Measurements from ENCODE around the gene TNFRSF11A. TPM values are rescaled to one million over a fixed set of nuclear protein-coding genes. Genes with fewer than 3 reads are reported as not detected.

TNFRSF11A gene
- total RNA-seq, 1 donor from 2014 or later = 0.75 TPM

- peaks cover 2% of the 10 kb centered on the region for H3K36me3 Mint-ChIP-seq (ENCODE audit: low read depth, unreplicated experiment)
- Histone ChIP-seq H3K27ac (ENCODE audit: low read depth, low read length) (no peak overlapping the region), H3K4me3 (ENCODE audit: insufficient read depth, low read depth, low read length) (no peak overlapping the region), H3K4me1 (ENCODE audit: insufficient read depth, low read length) (no peaks in the 10 kb centered on the region), H3K4me2 (ENCODE audit: low read length) (no peak overlapping the region), H3K79me2 (ENCODE audit: insufficient read depth, low read length) (no peaks in the 10 kb centered on the region), H3K27me3 (ENCODE audit: insufficient read depth, low read length) (no peaks in the 10 kb centered on the region), H2AFZ (ENCODE audit: low read depth, low read length) (no peak overlapping the region), H4K20me1 (ENCODE audit: insufficient read depth, low read length) (no peaks in the 10 kb centered on the region), H3K36me3 (ENCODE audit: insufficient read depth, low read length) (no peaks in the 10 kb centered on the region), H3K9me3 (ENCODE audit: insufficient read depth, low read depth, low read length) (no peaks in the 10 kb centered on the region), H3K9ac (ENCODE audit: low read length) (no peak overlapping the region)
- H3K4me1 Mint-ChIP-seq (ENCODE audit: low read depth, unreplicated experiment) = peaks cover 3% of the 10 kb centered on the region
- peaks cover 8% of the 10 kb centered on the region for H3K27me3 Mint-ChIP-seq (ENCODE audit: low read depth, unreplicated experiment)
- no peak overlapping the region for H3K27ac Mint-ChIP-seq (ENCODE audit: unreplicated experiment)
- DNase-seq (ENCODE audit: low read depth) (no peak), FAIRE-seq (no peak)
- H3K9me3 Mint-ChIP-seq (ENCODE audit: unreplicated experiment) = no peaks in the 10 kb centered on the region
- TF ChIP-seq CTCF (IDR thresholded peaks at IDR 0.05; ENCODE audit: insufficient read depth, low read depth, low read length) (no peak), EZH2 (IDR thresholded peaks at IDR 0.05; ENCODE audit: insufficient read depth, low read length) (no peak)
- no peak overlapping the region for H3K4me3 Mint-ChIP-seq (ENCODE audit: unreplicated experiment)
Observed at GRCh38 chr18:62377131-62377807, 52.2 kb downstream of the TNFRSF11A start.

- Histone ChIP-seq H3K4me1 (ENCODE audit: insufficient read depth, low read length) (no peaks in the 10 kb centered on the region), H4K20me1 (ENCODE audit: insufficient read depth, low read length) (no peaks in the 10 kb centered on the region), H3K79me2 (ENCODE audit: insufficient read depth, low read length) (no peaks in the 10 kb centered on the region), H3K4me2 (ENCODE audit: low read length) (no peak overlapping the region), H3K36me3 (ENCODE audit: insufficient read depth, low read length) (no peaks in the 10 kb centered on the region), H3K27ac (ENCODE audit: low read depth, low read length) (no peak overlapping the region), H2AFZ (ENCODE audit: low read depth, low read length) (no peak overlapping the region), H3K9me3 (ENCODE audit: insufficient read depth, low read depth, low read length) (no peaks in the 10 kb centered on the region), H3K9ac (ENCODE audit: low read length) (no peak overlapping the region), H3K4me3 (ENCODE audit: insufficient read depth, low read depth, low read length) (no peak overlapping the region), H3K27me3 (ENCODE audit: insufficient read depth, low read length) (no peaks in the 10 kb centered on the region)
- H3K4me1 Mint-ChIP-seq (ENCODE audit: low read depth, unreplicated experiment) = peaks cover 3% of the 10 kb centered on the region
- no peak overlapping the region for H3K4me3 Mint-ChIP-seq (ENCODE audit: unreplicated experiment)
- DNase-seq (ENCODE audit: low read depth) = no peak
- H3K27me3 Mint-ChIP-seq (ENCODE audit: low read depth, unreplicated experiment) = no peaks in the 10 kb centered on the region
- TF ChIP-seq CTCF (IDR thresholded peaks at IDR 0.05; ENCODE audit: insufficient read depth, low read depth, low read length) = no peak
- no peak for TF ChIP-seq EZH2 (IDR thresholded peaks at IDR 0.05; ENCODE audit: insufficient read depth, low read length)
- H3K36me3 Mint-ChIP-seq (ENCODE audit: low read depth, unreplicated experiment) = no peaks in the 10 kb centered on the region
- no peak for FAIRE-seq
- H3K9me3 Mint-ChIP-seq (ENCODE audit: unreplicated experiment) = no peaks in the 10 kb centered on the region
- H3K27ac Mint-ChIP-seq (ENCODE audit: unreplicated experiment) = no peak overlapping the region
Observed at GRCh38 chr18:62379051-62379450, 53.9 kb downstream of the TNFRSF11A start.

GRCh38 chr18:62381373-62381772 is 56.3 kb downstream of the TNFRSF11A start:
- H3K36me3 ChIP-seq (ENCODE audit: insufficient read depth, low read length) = no peaks in the 10 kb centered on the region
- H3K27ac ChIP-seq (ENCODE audit: low read depth, low read length) = no peak overlapping the region
- H3K4me3 Mint-ChIP-seq (ENCODE audit: unreplicated experiment) = no peak overlapping the region
- no peaks in the 10 kb centered on the region for H3K4me1 ChIP-seq (ENCODE audit: insufficient read depth, low read length)
- H3K79me2 ChIP-seq (ENCODE audit: insufficient read depth, low read length) = no peaks in the 10 kb centered on the region
- no peaks in the 10 kb centered on the region for H3K27me3 ChIP-seq (ENCODE audit: insufficient read depth, low read length)
- DNase-seq (ENCODE audit: low read depth) (no peak), FAIRE-seq (no peak)
- H3K9me3 ChIP-seq (ENCODE audit: insufficient read depth, low read depth, low read length) = no peaks in the 10 kb centered on the region
- no peak overlapping the region for H3K27ac Mint-ChIP-seq (ENCODE audit: unreplicated experiment)
- H3K4me2 ChIP-seq (ENCODE audit: low read length) = no peak overlapping the region
- no peak overlapping the region for H3K4me3 ChIP-seq (ENCODE audit: insufficient read depth, low read depth, low read length)
- TF ChIP-seq CTCF (IDR thresholded peaks at IDR 0.05; ENCODE audit: insufficient read depth, low read depth, low read length) (no peak), EZH2 (IDR thresholded peaks at IDR 0.05; ENCODE audit: insufficient read depth, low read length) (no peak)
- H3K9ac ChIP-seq (ENCODE audit: low read length) = no peak overlapping the region
- no peaks in the 10 kb centered on the region for H4K20me1 ChIP-seq (ENCODE audit: insufficient read depth, low read length)
- no peaks in the 10 kb centered on the region for H3K9me3 Mint-ChIP-seq (ENCODE audit: unreplicated experiment)
- no peaks in the 10 kb centered on the region for H3K27me3 Mint-ChIP-seq (ENCODE audit: low read depth, unreplicated experiment)
- no peak overlapping the region for H2AFZ ChIP-seq (ENCODE audit: low read depth, low read length)
- H3K4me1 Mint-ChIP-seq (ENCODE audit: low read depth, unreplicated experiment) = peaks cover 3% of the 10 kb centered on the region
- no peaks in the 10 kb centered on the region for H3K36me3 Mint-ChIP-seq (ENCODE audit: low read depth, unreplicated experiment)

All from astrocyte (in vitro differentiated cells and primary cell).